NCI-H345 treated with DMSO at 0.1 percent for 48 hours (cell line): ENCODE data around the gene SPC24.
"Not testable (repeated sequence)": the region's sequence is repeated elsewhere in the genome, so short reads cannot be mapped to it uniquely, and the experiment has no call there.

Source experiments
- DNase-seq: peaks from one replicate; lab custom pipeline; 2025; ENCODE audit not compliant: unreplicated experiment; lab: John Stamatoyannopoulos, UW

SPC24 gene

DNA sequence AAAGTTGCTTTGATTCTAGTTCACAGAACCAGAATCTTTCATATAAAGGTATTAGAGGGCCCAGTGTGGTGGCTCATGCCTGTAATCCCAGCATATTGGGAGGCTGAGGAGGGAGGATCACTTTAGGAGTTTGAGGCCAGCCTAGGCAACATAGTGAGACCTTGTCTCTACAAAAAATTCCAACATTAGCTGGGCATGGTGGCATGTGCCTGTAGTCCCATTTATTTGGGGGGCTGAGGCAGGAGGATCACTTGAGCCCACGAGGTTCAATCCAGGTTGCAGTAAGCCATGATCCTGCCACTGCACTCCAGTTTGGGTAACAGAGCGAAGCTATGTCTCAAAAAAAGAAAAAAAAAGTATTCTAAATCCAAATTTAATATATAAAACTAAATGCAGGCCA is 57.3 kb downstream of the SPC24 start:
- no peak for DNase-seq

DNA sequence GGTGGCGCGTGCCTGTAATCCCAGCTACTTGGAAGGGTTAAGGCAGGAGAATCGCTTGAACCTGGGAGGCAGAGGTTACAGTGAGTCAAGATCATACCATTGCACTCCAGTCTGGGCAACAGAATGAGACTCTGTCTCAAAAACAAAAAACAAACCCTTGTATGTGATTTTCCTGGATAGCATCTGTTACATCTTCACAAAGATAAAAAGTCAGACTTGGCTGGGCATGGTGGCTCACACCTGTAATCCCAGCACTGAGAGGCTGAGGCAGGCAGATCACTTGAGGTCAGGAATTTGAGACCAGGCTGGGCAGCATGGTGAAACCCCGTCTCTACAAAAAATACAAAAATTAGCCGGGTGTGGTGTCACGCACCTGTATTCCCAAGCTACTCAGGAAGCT is 58.2 kb downstream of the SPC24 start:
- DNase-seq, result not testable (repeated sequence)

DNA sequence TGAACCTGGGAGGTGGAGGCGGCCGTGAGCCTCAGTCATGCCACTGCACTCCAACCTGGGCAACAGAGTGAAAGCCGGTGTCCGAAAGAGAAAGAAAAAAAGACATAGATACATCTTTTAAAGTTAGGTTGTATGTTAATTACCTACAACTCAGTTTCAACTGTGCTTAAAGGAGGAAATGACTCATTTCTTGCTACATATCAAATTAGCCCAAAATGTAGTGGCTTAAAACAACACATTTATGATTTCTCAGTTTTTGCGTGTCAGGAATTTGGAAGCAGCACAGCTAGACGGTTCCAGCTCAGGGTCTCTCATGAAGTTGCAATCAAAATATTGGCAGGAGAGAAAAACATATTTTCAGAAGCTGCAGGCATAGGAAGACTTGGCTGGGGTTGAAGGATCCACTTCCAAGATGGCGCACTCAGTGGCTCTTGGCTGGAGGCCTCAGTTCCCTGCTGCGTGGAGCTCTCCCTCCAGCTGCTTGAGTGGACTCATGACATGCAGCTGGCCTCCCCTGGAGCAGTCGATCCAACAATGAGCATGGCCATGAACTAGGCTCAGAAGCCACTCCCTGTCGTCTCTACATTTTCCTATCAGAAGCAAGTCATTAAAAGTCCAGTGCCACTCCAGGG is 59.3 kb downstream of the SPC24 start:
- DNase-seq, result no peak
